GM18520 (cell line): Measurements from ENCODE around the gene CORO6.
"Not testable (repeated sequence)": the region's sequence is repeated elsewhere in the genome, so short reads cannot be mapped to it uniquely, and the experiment has no call there.

ENCODE experiments used
- ATAC-seq: cut with Tn5 transposase; IDR thresholded peaks from one replicate; pipeline ENCODE4 v1.9.1; 2021; ENCODE audit not compliant: unreplicated experiment

Gene CORO6

DNA sequence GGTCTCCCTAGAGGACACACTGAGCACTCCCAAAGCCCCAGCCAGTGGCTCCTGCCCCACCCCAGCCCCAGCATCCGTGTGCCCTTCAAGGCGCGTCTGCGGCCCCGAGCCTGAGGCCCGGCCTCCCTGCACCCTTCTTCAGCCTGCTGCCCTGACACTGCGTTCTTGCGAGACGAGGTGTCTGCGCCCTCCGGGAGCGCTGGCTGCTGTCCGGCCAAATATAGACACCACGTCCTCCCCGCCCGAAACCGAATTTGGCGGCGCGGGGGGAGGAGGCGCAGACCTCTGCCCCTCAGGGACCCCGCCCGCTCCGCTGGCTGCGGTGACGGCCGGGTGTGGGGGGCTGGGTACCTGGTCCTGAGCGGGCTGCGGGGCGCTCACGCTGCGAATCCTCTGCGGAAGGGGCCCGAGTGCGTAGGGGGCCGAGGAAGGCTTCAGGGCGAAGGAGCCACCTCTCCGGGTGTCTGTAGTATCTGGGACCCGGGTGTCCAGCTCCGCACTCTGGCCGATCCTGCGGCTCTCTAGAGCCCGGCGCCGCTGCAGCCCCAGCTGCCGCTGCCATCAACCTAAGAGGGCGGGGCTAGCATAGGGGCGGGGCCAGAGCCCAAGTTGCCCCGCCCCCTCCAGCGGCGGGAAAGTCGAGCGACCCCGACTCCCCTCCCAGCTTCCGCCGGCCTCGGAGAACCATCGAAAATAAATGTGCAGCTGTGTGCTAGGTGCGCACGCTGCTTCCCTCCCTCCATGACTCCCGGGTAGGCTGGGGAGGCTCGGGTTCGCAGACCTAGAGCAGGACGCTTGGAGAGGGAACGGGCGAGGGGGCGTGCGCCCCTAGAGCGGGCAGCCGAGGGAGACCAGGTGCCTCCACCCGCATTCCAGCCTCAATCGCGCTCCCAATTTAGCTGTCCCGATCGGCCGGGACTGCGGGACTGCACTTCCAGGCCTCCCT lies at the start of gene CORO6:
TSS of gene CORO6 (minus strand) at position 576 of the 946 bp plus-strand sequence. CDS start 1,491 bp downstream, outside the sequence.
- ATAC-seq, result no peak

DNA sequence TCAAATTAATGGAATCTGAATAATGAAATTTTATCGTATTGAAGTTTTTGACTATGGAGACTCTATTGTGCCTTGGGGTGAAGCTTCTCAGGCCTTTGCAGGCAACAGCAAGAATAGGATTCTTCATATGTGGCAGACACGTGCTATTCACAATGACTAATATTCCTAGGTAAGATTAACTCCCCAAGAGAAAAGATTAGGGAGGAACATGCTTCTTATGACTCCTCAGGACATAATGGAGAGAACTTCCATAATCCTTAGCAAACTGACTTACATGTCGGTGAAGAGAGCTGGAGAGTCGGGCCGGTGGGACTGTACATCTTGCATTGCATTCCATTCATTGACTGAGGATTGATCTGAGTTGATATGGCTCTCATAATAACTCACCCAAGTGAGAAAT lies 48.9 kb upstream of the CORO6 start:
- no peak for ATAC-seq

DNA sequence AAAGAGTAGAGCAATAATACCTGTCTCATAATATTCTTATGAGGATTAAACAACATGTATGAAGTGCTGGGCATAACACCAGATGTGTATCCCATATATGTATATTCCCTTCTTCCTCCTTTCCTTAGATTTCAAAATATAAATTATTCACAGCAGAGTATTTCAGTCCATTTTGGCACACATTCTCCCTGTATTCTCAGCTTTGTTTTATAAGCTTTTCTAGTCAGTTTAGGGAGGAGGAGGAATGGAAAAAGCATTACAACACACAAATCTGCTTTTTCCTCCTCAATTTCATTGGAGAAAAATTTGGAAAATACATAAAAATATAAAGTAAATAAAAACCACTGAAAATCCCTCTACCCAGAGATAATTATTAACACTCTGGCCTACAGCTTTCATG lies 46.6 kb upstream of the CORO6 start:
- ATAC-seq, result no peak

DNA sequence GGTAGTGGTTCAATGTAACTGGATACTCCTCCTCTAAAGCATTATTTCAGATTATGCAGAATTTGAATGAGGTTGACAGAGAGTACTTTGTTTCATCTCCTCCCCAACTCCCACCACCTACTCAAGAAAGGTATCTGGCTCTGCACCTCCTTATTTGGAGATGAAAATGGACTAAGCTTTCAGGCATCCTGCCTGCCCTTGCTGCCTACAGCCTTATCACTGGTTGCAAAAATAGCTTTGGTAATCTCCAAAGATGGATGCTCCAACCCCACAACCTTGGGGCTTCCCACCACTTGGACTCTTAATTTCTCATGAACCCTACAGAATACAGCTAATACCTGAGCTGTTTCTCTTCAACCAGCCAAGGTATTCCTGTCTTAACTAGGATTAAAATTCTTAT lies 45.3 kb upstream of the CORO6 start:
- no peak for ATAC-seq

DNA sequence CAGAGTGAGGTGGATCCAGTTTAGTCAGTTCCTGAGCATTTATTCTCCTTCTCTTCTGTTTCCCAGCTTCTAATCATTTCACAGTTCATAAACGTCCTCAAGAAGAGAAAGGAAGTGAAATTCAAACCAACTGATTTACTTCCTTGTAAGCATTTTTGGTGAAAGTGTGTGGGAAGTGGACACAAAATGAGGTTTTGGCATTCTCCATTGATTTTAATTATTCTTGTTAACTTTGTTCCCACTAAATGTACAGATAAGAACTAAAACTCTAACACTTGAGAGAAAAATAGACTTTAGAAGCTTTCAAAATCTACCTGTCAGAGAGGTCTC lies 42.7 kb upstream of the CORO6 start:
- ATAC-seq, result no peak

DNA sequence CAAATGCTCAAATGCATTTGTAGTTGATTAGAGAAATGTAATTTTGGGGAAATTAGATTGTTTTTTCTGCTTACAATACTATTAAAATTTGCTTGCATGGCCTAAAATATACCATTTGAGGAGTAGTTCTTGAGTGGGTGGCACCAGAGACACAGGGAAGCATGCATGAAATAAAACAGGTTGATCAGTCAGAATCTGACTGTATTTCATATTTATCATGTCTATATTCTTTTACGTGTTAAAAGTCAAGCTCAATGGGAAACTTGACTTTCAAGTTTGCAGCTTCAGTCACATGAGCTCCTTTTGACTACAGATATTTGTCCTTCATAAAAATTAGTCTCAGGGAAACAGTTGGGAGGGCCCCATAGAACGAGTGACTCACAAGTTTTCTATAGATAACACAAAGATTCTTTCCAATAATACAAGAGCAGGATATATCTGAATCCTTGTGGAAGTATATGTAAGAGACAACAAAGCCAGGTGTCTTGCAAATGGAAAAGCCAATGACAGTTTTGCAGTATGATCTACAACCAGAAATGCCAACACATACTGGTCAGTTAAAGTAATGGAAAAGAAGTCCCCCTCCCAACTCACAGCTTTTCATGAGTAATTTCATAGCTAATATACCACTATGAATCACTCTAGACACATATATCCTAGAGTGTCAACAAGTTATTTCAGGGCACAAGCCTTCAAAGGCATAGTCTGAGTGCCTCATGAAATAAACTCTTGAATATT lies 42.2 kb upstream of the CORO6 start:
- ATAC-seq, result no peak

DNA sequence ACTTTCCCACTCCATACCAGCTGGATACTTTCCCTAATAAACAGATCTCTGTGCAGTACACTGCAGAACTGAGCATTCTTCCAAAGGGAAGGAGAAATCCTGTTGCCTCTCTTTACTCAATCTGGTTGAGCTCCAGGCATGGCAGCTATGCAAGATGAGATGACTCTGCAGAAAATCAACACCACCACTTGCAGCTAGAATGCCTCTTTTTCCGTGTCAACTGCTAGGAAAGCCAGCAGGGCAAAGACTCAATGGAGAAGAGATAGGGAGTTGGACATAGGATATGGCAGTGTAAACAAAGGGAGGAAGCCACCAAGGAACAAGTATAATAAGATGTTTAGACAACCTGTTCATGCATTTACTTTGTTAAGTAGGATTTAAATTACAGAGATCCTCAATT lies 40.4 kb upstream of the CORO6 start:
- no peak for ATAC-seq

DNA sequence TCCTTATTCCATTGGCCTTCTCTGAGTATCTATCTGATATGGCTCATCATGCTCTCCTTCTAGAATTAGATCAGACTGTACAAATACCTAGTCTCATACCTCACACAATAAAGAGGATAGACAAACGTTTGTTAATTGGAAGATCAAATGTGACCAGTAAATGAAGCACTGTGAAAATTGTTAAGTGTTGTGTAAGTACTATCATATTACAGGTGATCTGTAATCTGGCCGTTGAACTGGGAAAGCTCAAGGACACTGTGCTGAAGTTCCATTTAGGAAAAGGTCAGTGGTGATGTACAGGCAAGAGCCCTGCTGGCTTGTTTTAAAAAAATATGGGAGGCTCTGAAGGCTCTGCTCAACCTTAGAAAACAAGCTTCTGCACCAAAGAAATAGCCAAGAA lies 38.5 kb upstream of the CORO6 start:
- no peak for ATAC-seq

DNA sequence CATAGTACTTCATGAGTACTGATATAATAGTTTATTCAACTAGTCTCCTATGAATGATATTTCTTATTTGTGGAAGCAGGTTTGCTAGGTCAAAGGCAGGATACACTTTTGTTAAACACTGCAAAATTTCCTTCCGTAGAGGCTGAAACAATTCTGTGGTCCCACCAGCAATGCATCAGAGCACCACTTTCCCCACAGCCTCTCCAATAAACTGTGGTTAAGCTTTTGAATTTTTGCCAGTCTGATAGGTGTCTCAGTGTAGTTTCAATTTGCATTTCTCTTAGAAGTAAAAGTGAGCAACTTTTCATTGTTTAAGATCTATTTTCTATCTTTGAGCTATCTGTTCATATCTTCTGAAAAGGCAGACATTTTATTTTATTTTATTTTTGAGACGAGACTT lies 36.4 kb upstream of the CORO6 start:
- ATAC-seq, result no peak

DNA sequence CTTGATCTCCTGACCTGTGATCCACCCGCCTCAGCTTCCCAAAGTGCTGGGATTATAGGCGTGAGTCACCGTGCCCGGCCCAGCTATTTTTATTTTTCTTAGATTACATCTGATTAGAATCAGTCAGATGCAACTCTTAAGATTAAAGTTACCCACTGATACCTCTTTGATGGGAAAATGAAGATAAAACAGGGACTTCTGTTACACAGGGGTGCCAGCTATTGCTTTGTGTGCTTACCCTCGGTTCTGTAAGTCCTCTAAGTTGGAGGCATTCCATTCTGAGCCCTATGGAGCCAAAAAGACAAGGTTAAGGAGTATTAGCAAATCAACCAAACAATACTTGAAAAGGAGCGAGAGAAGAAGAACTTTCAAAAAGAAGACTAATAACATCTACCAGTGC lies 32.6 kb upstream of the CORO6 start:
- ATAC-seq, result no peak

DNA sequence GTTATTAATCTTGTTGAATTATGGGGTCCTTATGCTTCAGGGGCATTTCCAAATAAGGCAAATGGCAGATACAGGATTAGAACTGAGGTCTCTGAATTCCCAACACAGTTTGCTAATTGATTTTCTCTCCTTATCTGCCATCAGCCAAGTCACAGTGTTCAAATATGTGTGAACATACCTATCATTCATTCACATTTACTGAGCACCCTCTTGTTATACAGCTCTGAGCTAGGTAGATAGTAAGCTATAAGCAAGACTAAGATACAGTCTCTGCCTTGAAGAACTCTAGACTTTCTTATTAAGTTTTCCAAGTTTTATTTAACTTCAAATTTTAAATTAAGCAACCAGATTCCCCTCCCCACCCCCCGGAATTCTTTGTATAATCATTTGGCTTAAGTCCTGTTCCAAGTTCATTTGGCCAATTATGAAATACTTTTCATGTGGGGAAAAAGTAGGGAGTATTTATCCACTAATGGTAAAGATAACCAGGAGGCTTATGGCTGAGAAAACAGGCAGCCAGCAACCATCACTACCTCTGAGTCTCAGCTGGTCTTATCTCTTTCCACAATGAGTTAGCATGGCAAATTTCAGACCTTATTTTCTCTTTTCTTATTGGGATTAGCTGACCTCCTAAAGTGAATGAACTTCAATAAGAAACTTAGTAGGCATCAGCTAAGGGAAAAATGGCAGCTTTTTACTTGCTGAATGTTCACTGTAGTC lies 31.4 kb upstream of the CORO6 start:
- ATAC-seq, result no peak

DNA sequence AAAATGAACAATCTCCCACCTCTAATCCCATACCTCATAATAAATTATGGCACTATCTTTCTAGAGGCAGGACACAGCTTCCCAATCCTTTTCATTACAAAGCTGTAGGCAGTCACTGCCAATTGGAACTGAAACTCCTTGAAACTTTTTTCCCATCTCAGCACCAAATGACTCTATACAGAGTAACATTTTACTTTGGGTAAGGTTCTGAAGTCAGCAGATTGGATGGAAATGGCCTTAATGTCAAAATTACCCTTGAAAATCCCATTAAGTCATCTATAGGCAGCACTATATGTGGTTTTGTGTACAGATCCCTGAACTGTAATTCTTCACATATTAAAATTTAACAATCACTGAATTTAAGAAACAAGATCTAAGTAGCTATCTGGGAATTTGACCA lies 30.3 kb upstream of the CORO6 start:
- no peak for ATAC-seq

DNA sequence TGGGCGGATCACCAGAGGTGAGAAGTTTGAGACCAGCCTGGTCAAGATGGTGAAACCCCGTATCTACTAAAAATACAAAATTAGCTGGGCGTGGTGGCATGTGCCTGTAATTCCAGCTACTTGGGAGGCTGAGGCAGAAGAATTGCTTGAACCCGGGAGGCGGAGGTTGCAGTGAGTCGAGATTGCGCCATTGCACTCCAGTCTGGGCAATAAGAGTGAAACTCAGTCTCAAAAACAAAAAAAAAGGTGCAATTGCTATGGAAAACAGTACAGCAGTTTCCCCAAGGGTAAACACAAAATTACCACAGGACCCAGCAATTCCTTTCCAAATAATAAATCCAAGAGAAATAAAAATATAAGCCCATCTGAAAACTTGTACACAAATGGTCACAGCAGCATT lies 29.2 kb upstream of the CORO6 start:
- ATAC-seq, result not testable (repeated sequence)

DNA sequence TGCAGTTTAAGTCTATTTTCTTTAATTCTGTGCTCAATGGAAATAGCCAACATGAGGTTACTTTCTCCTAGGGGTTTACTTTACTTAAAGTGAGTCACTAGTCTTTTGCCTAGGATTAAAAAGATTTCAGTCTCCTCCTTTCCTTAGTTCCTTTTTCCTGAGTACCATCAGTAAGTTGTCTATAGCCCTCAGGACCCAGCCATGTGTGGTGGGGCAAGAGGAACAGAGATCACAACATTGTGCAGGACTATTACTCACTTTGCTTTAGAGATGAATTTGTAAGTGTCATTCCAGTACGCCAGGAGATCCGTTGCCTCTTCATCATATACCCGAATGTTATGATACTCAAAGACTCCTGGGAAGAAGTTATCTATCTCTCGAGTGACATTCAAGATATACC lies 27.7 kb upstream of the CORO6 start:
- ATAC-seq, result no peak

DNA sequence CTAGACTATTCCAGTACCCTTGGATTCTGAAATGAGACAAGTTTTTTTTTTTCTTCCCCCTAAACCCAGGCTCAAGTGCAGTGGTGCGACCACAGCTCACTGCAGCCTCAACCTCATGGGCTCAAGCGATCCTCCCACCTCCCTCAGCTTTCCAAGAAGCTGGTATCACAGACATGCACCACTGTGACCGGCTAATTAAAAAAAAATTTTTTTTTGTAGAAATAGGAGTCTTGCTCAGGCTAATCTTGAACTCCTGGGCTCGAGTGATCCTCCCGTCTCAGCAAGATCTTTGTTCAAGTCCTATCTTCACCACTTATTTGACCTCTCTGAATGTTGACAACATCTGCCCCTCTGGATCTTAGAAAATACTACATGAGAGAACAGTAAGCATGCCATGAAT lies 26.6 kb upstream of the CORO6 start:
- no peak for ATAC-seq

DNA sequence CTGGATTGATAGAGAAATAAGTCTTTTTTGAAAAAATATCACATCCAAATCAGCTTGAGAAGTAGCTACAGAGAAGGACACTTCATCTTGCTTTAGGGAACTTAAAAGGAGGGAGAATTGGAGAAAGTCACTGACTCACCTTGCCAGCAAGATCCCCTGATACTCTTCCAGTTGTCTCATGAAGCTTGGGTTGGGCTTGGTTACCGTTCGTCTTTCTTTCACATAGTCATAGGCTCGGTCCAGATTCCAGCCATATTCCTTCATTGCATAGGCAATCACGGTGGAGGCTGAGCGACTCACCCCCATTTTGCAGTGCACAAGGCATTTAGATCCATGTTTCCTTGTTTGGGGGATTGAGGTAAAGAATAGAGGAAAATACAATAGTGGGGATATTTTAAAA lies 25.3 kb upstream of the CORO6 start:
- no peak for ATAC-seq

DNA sequence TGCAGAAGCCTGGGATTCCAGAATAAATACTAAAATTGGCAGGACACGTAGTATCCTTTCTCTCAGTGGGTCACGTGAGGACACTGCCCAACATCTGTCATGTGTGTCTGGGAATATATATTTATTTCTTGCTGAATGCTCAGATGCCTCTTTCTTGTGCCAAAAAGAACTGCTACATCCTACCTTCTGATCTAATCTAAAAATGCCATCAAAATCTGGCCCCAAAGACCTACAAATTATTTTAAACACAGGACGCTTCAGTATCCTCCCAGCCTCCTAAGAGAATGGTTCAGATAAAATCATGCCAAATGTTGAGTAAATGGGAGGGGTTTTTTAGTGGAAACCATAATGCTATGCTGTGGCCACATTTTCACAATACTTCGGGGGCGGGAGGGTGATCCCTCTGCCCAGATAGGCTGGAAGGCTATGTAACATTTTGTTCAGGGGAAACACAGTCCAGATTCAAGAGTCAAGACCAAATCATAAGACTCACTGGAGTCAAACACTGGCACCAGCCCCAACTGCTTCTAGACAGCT lies 22.9 kb upstream of the CORO6 start:
- no peak for ATAC-seq

DNA sequence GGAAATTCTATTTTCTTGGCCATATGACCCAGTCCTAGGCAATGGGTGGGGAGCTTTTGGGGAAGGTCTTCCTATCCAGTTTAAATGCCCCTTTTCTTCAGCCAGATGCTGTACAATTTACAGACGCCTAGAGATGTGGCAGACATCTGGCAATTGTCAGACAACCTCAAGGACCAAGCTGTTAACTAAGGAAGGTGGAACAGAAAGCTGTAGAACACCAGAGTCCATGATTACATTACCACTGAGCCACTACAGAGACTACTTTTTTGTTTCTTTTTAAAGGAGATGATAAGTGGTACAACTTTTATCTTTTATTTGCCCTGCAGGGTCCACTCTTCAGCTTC lies 21.1 kb upstream of the CORO6 start:
- ATAC-seq, result no peak

DNA sequence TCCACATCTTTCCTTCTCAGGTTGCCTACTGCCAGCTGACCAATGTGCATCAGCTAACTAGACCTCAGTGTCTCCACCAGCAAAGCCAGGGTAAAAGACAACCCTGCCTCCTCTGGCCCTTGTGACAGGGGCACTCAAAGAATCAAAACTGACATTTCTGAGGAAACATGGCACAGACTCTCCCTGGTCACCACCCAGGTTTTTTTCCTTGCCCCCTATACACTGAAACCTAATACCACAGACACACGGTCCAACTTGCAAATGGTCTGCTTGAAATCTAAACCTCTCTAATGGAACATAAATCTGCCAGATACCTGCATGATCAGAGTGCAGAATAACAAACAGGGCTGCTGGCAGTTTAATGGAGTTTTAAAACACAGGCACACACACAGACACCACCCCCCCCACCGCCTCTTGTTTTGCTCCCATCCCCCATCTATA lies 19.5 kb upstream of the CORO6 start:
- no peak for ATAC-seq

DNA sequence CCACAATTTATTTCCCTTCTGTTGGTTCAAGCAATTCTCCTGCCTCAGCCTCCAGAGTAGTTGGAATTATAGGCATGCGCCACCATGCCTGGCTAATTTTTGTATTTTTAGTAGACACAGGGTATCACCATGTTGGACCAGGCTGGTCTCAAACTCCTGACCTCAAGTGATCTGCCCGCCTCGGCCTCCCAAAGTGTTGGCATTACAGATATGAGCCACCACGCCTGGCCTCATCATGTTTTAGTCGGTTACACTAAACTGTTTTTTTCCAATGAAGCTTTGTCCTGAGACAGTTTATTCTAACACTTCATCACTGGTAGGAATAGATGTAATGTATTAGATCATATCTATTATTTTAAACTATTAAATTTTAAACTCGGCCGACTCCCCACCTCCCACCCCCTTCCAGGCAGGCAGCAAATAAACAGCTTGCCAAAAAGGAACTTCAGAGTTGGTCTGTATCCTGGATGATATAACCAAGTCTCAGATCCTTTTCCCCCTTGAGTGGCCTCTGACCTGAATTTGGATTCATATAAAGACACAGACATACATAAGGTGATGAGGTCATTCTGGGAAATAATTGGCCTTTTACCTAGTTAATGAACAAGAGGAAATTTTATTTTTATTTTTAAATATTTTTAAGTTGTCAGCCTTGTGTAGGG lies 18.4 kb upstream of the CORO6 start:
- ATAC-seq, result no peak

DNA sequence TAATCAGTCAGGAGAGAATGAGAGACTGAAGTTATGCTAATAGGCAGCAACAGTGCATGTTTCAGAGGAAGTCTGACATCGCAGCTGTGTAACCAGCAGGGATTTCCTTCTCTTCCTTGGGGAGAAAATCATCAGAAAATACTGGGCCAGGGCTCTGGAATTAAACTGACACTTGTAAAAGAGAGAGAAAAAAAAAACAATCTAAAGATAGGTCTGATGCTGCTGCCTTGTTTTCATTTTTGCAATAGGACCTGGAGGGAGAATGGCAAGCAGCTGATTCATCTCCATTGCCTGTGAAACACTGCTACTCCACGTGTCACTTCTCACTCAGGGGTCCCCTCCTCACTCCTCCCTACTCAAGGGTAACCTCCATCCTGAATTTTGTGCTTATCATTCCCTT lies 17.7 kb upstream of the CORO6 start:
- no peak for ATAC-seq
